OCI-LY7 (cell line): ENCODE measurements around the gene BRD1. TPM values are rescaled to one million over a fixed set of nuclear protein-coding genes. Genes with fewer than 3 reads are reported as not detected.

ENCODE experiments used
- BruUV-seq: library from RNA; stranded (reverse); fragments of 400-500 nt; replicated peaks from 2 replicates; lab custom pipeline; 2021; lab: Mats Ljungman, UMichigan
- CTCF ChIA-PET: fragments of 300-600 bp; sonication (Branson Sonifier 250); formaldehyde crosslinking; loops from one replicate; lab custom pipeline; 2022; ENCODE audit warnings: antibody characterized with exemption; ENCODE audit not compliant: unreplicated experiment; lab: Charles Lee
- POLR2A ChIA-PET: fragments of 300-600 bp; sonication (Branson Sonifier 250); formaldehyde crosslinking; loops from one replicate; lab custom pipeline; 2022; ENCODE audit warnings: antibody characterized with exemption; lab: Charles Lee
- DNase-seq: peaks from one replicate; pipeline ENCODE4 v3.0.0-alpha.2; 2015; ENCODE audit warnings: low spot score
- H2AFZ ChIP-seq: fragments of 200-600 bp; sonication (generic), shearing (Covaris generic); 2 replicates; pipeline ENCODE4 v1.6.1; 2014; ENCODE audit warnings: mild to moderate bottlenecking, antibody characterized with exemption, low read length, moderate library complexity
- H3K27ac ChIP-seq: fragments of 200-600 bp; sonication (generic); 2 replicates; pipeline ENCODE4 v1.5.1; 2014; ENCODE audit warnings: mixed run types, low read depth, mild to moderate bottlenecking, moderate library complexity, low read length, inconsistent platforms; ENCODE audit not compliant: poor library complexity, severe bottlenecking
- H3K36me3 ChIP-seq: fragments of 200-600 bp; sonication (generic); 2 replicates; pipeline ENCODE4 v1.6.1; 2014; ENCODE audit warnings: mild to moderate bottlenecking, antibody characterized with exemption, low read length, moderate library complexity, mixed read lengths; ENCODE audit not compliant: insufficient read depth
- H3K4me1 ChIP-seq: fragments of 200-600 bp; sonication (generic); 2 replicates; pipeline ENCODE4 v1.5.1; 2014; ENCODE audit warnings: mild to moderate bottlenecking, low read length; ENCODE audit not compliant: insufficient read depth, poor library complexity, severe bottlenecking
- H3K4me2 ChIP-seq: fragments of 200-600 bp; sonication (generic); 2 replicates; pipeline ENCODE4 v1.6.1; 2014; ENCODE audit warnings: mild to moderate bottlenecking, low read length
- H3K4me3 ChIP-seq: fragments of 200-600 bp; sonication (generic); 2 replicates; pipeline ENCODE4 v1.5.1; 2014; ENCODE audit warnings: mild to moderate bottlenecking, low read depth, low read length; ENCODE audit not compliant: poor library complexity, severe bottlenecking
- H3K79me2 ChIP-seq: fragments of 200-600 bp; sonication (generic); 2 replicates; pipeline ENCODE4 v1.6.1; 2016; ENCODE audit warnings: low read depth, mild to moderate bottlenecking, low read length, moderate library complexity, mixed read lengths; ENCODE audit not compliant: insufficient read depth
- H3K9me2 ChIP-seq: fragments of 200-600 bp; sonication (generic); 2 replicates; pipeline ENCODE4 v1.6.1; 2016; ENCODE audit warnings: mild to moderate bottlenecking, low read length, mixed read lengths; ENCODE audit not compliant: insufficient read depth
- H3K9me3 ChIP-seq: fragments of 200-600 bp; sonication (generic); 2 replicates; pipeline ENCODE4 v1.6.1; 2014; ENCODE audit warnings: mild to moderate bottlenecking, mixed run types, low read length, mixed read lengths
- H4K20me1 ChIP-seq: fragments of 200-600 bp; sonication (generic); 2 replicates; pipeline ENCODE4 v1.6.1; 2014; ENCODE audit warnings: mild to moderate bottlenecking, antibody characterized with exemption, low read length, moderate library complexity, mixed read lengths; ENCODE audit not compliant: insufficient read depth
- EZH2phosphoT487 ChIP-seq: fragments of 200-600 bp; sonication (generic); IDR thresholded peaks from 2 replicates; pipeline ENCODE4 v1.6.1; 2018; ENCODE audit warnings: low read depth, borderline replicate concordance, mild to moderate bottlenecking, mixed run types, antibody characterized with exemption, low read length, moderate library complexity, mixed read lengths
- intact Hi-C: fragments of 100-400 bp; cut with micrococcal nuclease; formaldehyde crosslinking; loops from one replicate; pipeline ENCODE4 v1.10.0; 2022; ENCODE audit not compliant: unreplicated experiment
- total RNA-seq, 2 experiments: library from RNA; depleted of rRNA in 1 of 2; stranded (reverse); fragments of >200 nt in 1 of 2; shearing (Covaris generic) in 1 of 2; gene quantifications; 2 replicates each; pipeline ENCODE4 v1.2.3, GENCODE V29; 2014 to 2022
- TF ChIP-seq, protein P1 (sequence below): fragments of 200-600 bp; sonication (generic); conservative IDR thresholded peaks from 2 replicates; pipeline ENCODE4 v1.5.1; 2014; ENCODE audit warnings: mild to moderate bottlenecking, antibody characterized with exemption, low read length, moderate library complexity, mixed read lengths

Gene BRD1
- total RNA-seq, 2 experiments from 2014 or later: 38.1 to 46.6 TPM

DNA sequence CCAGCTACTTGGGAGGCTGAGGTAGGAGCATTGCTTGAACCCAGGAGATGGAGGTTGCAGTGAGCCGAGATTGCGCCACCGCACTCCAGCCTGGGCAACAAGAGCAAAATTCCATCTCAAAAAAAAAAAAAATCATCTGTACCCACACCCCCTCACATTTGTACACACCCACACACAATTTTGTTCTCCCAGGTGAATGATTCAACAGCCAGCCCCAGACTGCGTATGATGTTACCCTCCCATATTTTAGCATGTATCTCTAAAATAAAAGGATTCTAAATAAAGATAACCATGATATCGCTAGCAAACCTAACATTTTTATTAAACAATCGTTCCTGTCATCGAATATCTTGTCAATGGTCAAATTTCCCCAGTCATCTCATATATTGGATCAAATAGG, 65.8 kb downstream of the BRD1 start:
- POLR2A ChIA-PET: no interaction called here
- no TSS peak for BruUV-seq

DNA sequence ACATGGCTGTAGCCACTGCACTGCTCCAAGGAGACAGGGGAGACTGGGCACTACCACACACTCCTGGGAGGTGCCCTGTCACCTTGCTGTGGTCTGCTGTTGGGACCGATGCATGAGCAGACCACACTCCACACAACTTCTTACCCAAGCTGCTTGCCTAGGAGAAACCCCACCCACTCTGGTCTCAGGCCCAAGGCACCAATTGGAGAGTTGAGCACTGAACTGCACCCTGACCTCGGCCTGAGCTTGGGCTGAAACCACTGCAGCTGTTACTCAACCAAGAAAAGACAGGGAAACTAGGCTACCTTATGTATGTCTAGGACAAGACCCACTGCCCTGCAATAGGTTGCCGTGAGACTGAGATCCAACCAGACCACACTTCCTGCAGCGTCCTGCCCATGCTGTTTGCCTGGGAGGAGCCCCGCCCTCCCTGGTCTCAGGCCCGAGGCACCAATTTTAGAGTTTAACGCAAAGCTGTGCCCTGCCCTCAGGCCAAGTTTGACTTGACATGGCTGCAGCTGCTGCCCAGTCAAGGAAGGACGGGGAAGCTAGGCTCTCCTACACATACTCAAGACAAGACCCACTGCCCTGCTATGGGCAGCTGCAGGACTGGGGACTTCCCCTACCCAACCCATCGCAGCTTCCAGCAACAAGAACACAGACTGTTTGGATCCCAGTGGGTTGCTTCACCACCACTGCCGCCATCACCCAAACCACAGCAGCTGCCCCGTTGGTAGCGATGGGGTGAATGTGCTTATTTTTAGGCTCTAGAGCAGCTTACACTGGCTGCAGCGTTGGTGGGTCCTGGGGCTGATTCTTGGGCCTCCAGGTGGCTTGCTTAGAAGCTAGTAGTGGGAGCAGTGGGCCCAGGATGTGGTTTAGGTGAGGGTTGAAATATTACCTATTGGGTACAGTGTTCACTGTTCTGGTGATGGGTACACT, 66.8 kb downstream of the BRD1 start:
- peak overlapping the region; percentile 65; the same call in 1 of the 2 replicates for H2AFZ ChIP-seq
- POLR2A ChIA-PET: no interaction called here

More for the DNA sequence above, 65.8 kb downstream of the BRD1 start:
- Histone ChIP-seq H3K9me2 (no peaks in the 10 kb centered on the region), H2AFZ (no peak overlapping the region), H3K79me2 (no peaks in the 10 kb centered on the region), H3K4me3 (no peak overlapping the region), H4K20me1 (no peaks in the 10 kb centered on the region), H3K4me1 (peaks cover 23% of the 10 kb centered on the region), H3K27ac (peak overlapping the region; percentile 56), H3K36me3 (no peaks in the 10 kb centered on the region), H3K9me3 (peaks cover 7% of the 10 kb centered on the region; the same call in 1 of the 2 replicates), H3K4me2 (no peak overlapping the region)
- CTCF ChIA-PET: interaction anchor here (0.6 kb wide), 1 partner anchor 65 kb away, joined by 3 read pairs; no protein-coding TSS in a partner anchor
- DNase-seq: no peak
- TF ChIP-seq, protein P1, sequence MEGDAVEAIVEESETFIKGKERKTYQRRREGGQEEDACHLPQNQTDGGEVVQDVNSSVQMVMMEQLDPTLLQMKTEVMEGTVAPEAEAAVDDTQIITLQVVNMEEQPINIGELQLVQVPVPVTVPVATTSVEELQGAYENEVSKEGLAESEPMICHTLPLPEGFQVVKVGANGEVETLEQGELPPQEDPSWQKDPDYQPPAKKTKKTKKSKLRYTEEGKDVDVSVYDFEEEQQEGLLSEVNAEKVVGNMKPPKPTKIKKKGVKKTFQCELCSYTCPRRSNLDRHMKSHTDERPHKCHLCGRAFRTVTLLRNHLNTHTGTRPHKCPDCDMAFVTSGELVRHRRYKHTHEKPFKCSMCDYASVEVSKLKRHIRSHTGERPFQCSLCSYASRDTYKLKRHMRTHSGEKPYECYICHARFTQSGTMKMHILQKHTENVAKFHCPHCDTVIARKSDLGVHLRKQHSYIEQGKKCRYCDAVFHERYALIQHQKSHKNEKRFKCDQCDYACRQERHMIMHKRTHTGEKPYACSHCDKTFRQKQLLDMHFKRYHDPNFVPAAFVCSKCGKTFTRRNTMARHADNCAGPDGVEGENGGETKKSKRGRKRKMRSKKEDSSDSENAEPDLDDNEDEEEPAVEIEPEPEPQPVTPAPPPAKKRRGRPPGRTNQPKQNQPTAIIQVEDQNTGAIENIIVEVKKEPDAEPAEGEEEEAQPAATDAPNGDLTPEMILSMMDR: no peak
- TF ChIP-seq EZH2phosphoT487: no peak
- intact Hi-C loops: no loop called here

More for the DNA sequence above, 66.8 kb downstream of the BRD1 start:
- DNase-seq: peak; percentile 75
- Histone ChIP-seq H3K9me2 (no peaks in the 10 kb centered on the region), H3K9me3 (no peaks in the 10 kb centered on the region), H3K79me2 (no peaks in the 10 kb centered on the region), H3K4me3 (no peak overlapping the region), H3K4me2 (peak overlapping the region; percentile 52), H3K27ac (peak overlapping the region; percentile 56), H3K4me1 (peaks cover 23% of the 10 kb centered on the region), H3K36me3 (no peaks in the 10 kb centered on the region), H4K20me1 (no peaks in the 10 kb centered on the region)
- CTCF ChIA-PET: interaction anchor here (0.6 kb wide), 1 partner anchor 66 kb away, joined by 3 read pairs; no protein-coding TSS in a partner anchor
- intact Hi-C loops: no loop called here
- no peak for TF ChIP-seq EZH2phosphoT487
- TF ChIP-seq, protein P1: no peak
- BruUV-seq: no TSS peak
